ENCODE measurements around the gene ZNF32.

GRCh38 chr10:43622038-43622437, 26.6 kb downstream of the ZNF32 start:
- no peak for TF ChIP-seq CTCF (conservative IDR thresholded peaks at IDR 0.05; ENCODE audit: low read depth, low read length)
- TF ChIP-seq EZH2 (IDR thresholded peaks at IDR 0.05; ENCODE audit: borderline replicate concordance, low read depth, low read length, poor library complexity, severe bottlenecking) = no peak

Measured in A673 (cell line).